ENCODE results near the gene ALAS1. TPM values are rescaled to one million over a fixed set of nuclear protein-coding genes. Genes with fewer than 3 reads are reported as not detected.
A peak's percentile ranks its signal among the peaks of the same experiment; 100 is the strongest.
"Not testable (repeated sequence)": the region's sequence is repeated elsewhere in the genome, so short reads cannot be mapped to it uniquely, and the experiment has no call there.

The ALAS1 gene
- total RNA-seq, 1 donor from 2014 or later, result 45.2 TPM

- ATAC-seq, result peak; percentile 56
These were observed 20.8 kb upstream of the ALAS1 start for GRCh38 chr3:52176951-52177700.

DNA sequence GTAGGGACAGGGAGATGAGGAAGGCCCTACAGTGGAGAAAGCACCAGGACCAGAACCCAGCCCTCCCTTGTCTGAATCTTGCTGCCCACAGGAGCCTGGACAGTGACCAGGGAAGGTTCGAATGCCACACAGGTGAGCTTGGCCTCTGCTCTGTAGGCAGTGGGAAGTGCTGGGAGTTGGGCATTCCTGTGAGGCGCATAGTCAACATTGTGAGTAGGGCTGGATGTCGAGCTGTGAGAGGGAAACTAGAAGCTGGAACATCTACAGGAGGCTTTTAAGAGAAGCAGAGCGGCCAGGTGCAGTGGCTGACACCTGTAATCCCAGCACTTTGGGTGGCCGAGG is 20.3 kb upstream of the ALAS1 start:
- ATAC-seq, result no peak

DNA sequence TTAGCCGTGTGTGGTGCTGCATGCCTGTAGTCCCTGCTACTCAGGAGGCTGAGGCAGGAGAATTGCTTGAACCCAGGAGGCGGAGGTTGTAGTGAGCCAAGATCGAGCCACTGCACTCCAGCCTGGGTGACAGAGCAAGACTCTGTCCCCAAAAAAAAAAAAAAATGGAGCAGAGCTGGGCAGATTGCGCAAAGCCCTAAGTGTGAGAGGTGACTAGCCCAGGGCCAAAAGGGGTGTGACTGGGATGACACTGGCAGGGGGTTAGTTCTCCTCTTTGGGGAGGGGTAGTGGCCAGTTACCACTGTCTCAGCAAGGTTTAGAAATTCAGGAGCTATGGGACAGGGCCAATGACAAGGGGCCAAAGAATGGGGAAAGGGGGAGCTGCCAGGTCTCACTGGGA is 19.8 kb upstream of the ALAS1 start:
- ATAC-seq, result not testable (repeated sequence)

- ATAC-seq, result no peak
These were observed 19.4 kb upstream of the ALAS1 start for GRCh38 chr3:52178537-52178936.

DNA sequence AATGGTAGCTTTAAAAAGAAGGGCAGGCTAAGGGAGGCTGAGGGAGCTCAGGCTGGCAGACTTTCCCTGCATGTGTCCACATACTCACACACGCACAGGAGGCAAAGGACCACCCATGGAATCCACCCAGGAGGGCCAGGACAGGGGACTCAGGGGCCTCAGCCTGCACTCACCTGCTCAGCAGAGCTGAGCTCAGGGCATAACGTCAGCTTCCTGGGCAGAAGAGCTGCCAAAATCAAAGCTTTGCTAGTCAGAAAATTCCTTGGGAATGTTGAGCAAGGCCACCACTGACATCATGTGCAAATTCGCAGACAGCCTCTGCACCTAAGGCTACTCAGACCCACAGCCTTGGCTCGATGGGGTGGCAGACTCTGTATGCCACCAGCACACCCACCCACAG is 16.4 kb upstream of the ALAS1 start:
- no peak for ATAC-seq

GRCh38 chr3:52182196-52182595 is 15.8 kb upstream of the ALAS1 start:
- no peak for ATAC-seq

- no peak for ATAC-seq
These were observed 15.3 kb upstream of the ALAS1 start for GRCh38 chr3:52182691-52183090.

DNA sequence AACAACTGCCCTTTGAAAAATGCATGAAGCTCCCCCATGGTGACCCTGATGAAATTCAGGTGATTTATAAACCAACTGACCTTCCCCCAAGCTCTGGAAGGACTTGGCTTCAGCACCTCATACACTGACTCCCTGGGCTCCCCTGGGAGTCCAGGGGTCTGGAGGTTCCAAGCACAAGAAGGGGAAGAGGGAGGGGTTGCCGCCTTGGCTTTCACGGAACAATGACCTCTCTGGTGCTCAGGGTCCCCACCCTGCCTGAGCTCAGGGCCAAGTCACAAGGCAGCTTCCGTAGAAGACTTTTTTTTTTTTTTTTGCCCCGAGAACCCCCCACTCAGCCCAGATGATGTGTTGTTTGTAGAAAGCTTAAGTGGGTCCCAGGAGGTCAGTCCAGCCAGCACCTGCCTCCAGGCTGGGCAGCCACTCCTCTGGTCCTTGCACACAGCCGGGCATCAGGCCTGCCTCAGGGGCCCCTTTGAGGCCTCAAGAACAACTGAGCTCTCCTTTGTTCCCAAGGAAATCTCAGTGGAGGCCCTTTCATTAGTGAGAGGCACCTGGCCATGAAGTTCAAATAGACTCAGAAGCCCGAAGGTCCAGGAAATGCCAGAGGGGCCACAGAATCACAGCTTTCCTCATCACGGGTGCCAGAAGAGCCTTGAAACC is 14.0 kb upstream of the ALAS1 start:
- no peak for ATAC-seq

DNA sequence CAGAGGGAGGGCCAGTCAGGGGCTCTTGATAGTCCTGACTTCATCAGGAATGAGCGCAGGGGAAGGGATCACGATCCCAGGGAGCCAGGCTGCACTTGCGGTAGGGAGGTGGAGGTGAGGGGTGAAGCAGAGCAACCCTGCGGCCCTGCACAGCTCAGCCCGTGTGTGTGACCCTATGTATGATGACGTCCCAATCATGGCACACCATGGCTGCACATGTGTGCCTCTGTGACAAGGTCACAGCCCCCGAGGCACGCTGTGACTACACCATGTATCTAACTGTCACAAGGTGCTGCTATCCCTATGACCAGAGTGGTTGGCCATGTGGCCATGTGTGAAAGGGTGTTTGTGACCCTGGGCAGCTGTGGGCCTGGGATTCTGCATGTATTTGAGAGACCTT is 13.3 kb upstream of the ALAS1 start:
- no peak for ATAC-seq

DNA sequence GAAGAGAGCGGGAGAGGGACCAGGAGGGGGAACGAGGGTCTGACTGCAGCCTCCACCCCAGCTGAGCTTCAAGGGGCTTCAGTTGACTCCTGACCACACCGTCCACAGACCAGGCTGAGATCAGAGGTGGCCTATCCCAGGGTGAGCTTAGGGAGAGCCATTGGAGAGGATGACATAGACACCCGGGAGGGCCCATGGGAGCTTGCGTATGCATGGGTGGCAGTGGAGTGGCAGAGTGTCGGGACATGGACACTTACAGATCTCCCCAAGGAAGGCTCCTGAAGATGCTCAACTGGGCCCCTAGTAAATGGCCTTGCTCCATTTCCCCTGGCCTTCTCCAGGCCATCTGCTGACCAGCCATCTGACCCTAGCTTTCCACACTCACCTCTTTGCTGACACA is 12.6 kb upstream of the ALAS1 start:
- ATAC-seq, result no peak

- ATAC-seq, result no peak
These were observed 12.1 kb upstream of the ALAS1 start for GRCh38 chr3:52185837-52186236.

DNA sequence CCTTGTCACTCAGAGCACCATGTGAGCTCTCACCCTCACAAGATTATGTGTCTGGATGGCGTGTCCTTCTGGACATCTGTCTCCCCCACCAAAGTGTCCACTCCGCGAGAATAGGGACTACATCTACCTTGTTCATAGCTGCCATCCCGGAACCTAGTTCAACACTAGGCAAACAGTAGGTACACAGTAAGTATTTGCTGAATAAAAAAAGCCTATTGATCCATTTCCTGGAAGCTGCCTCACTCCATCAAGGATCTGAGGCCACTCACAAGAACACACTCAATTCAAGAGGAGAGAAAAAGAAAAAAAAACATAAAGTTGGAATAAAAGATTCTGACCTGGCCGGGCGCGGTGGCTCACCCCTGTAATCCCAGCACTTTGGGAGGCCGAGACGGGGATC is 11.2 kb upstream of the ALAS1 start:
- no peak for ATAC-seq

- no peak for ATAC-seq
These were observed 9.4 kb upstream of the ALAS1 start for GRCh38 chr3:52188556-52188955.

DNA sequence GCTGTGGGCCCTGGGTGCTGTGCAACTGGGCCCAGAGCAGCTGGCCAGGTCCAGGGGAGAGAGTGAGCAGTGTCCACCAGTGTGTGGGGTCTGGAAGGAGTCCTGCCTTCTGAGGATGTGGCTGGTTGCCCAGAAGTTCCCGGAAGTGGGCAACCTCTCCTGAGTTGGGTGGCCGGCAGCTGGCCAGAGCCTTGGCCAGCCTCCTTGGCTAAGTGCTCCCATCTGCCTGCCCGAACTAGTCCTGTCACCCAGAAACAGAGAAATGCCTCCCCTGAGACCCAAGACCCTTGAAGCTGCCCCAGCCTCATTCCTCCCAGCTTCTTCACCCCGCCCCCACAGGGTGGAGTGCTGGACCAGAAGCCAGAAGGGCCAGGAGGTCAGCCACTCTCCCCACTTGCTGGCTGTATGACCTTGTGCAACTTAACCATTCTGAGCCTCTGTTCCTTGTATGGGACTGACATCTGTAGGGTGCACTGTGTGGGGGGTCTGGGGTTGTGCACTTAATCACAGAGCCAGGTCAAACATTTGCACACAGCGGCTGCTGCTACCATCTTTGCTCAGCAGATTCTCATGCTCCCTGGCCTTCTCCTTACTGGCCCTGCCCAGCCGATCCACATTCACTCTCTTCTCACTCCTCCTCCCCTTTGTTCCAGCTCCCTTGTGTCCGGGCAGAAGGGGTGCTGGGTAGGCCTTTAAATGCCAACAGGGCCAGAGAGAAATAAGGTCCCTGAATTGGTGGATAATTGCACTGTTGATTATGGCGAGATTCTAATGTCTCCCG is 7.5 kb upstream of the ALAS1 start:
- ATAC-seq, result peak; percentile 4

- ATAC-seq, result no peak
These were observed 6.3 kb upstream of the ALAS1 start for GRCh38 chr3:52191663-52192062.

GRCh38 chr3:52193065-52193464 is 4.9 kb upstream of the ALAS1 start:
- no peak for ATAC-seq

GRCh38 chr3:52194485-52195290 is 3.3 kb upstream of the ALAS1 start:
- no peak for ATAC-seq

DNA sequence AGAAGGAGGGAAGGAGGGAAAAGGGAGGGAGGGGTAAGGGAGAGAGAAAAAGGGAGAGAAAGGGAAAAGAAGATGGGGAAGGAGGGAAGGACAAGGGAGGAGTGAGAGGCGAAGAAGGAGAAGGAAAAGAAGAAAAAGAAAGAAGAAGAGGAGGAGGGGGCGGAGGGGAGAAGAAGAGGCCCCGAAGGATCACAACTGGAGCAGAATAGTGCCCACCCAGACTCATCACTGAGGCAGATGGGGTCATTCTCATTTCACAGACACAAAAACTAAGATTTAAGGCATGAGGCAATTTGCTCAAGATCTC is 2.7 kb upstream of the ALAS1 start:
- ATAC-seq, result no peak

- ATAC-seq, result peak; percentile 31
These were observed 2.1 kb upstream of the ALAS1 start for GRCh38 chr3:52195823-52196331.

GRCh38 chr3:52196977-52197376 is 983 bp upstream of the ALAS1 start:
- peak; percentile 27 for ATAC-seq

DNA sequence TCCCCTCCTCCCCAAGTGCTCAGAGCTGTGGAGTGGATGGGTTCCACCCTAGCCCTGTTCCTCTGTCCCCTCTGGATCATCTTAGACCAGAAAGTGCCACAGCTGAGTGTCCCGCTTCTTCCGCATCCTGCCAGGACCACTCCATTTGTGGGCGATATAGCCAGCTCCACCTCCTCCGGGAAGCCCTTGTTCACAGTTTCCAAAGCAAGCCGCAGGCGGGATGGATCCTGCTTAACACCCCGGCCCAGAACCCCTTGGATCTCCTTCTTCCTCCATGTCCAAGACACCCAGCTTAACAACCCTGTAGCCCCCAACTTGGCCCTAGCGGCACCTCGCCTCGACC is 490 bp upstream of the ALAS1 start:
- no peak for ATAC-seq

DNA sequence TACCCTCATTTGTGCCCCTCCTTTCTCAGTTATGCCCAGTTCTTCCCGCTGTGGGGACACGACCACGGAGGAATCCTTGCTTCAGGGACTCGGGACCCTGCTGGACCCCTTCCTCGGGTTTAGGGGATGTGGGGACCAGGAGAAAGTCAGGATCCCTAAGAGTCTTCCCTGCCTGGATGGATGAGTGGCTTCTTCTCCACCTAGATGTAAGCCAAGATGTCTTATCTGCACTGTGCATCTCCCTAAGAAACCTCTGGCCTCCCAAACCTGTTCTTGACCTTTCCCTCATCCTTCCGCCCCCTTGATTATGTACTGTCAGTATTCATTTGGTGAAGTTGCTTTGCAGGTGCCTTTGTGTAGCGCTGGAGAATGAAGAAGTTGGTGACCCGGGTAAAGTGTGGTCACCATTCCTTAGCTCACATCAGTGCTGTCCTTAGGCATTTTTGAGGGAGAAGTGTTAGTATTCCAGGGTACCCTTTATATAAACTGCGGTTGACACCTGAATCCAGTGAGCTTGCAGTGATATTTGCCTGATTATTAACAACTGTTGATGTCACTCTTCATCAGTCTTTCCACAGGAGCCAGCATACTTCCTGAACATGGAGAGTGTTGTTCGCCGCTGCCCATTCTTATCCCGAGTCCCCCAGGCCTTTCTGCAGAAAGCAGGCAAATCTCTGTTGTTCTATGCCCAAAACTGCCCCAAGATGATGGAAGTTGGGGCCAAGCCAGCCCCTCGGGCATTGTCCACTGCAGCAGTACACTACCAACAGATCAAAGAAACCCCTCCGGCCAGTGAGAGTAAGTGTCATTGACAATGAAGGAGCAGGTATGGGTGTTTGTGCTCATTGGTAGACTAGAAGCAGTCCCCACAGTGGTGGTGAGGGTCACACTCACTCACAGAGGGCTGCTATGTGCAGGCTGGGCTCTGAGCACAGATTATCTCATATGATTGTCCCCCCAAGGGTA is 966 bp downstream of the ALAS1 start:
- ATAC-seq, result peak; percentile 2

Data from esophagus mucosa (tissue), 1 donor.